Measurements from ENCODE around the gene DOCK2.

DNA sequence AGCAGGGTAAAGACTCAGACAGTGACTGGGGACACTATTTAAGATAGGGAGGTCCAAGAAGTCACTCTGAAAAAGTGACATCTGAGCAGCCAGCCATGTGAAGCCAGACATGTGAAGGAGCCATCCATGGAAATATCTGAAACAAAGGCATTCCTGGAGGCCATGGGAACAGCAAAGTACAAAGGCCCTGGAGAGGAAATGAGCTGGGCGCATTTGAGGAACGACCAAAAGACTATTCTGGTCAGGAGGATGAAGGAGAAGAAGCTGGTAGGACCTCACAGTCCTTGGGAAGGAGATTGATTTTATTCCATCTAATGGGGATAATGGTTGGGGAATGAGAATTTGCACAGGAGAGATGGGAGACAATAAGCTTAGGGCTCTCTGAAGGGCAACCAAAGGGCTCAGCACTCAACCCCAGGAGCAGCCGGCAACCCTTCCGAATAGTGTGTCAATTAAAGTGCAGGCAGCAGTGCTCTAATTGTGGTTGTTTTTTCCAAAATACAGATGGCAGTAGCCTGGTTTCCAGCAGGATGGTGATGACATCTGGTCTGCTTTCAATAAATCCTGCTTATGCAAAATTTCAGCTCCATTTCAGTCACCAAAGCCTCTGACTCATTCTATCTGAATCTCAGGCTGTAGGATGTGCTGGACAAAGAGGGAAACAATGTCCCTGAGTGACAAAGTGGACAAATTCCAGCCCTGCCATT lies 495.3 kb downstream of the DOCK2 start:
- no peak for TF ChIP-seq CTCF (IDR thresholded peaks at IDR 0.05)
- TF ChIP-seq EZH2 (IDR thresholded peaks at IDR 0.05; ENCODE audit: borderline replicate concordance, insufficient read depth, low read depth, low read length, poor library complexity, severe bottlenecking), result no peak
